GM23248 (cell line): ENCODE data around the gene RNF151. TPM values are rescaled to one million over a fixed set of nuclear protein-coding genes. Genes with fewer than 3 reads are reported as not detected.

Experiments
- DNase-seq: peaks from one replicate; pipeline ENCODE4 v3.0.0-alpha.2; 2015
- H2AFZ ChIP-seq: fragments of 200-600 bp; sonication (generic); 2 replicates; pipeline ENCODE4 v1.6.1; 2016; ENCODE audit warnings: antibody characterized with exemption
- H3F3A ChIP-seq: fragments of 200-600 bp; sonication (generic); 2 replicates; pipeline ENCODE4 v1.6.1; 2016; ENCODE audit warnings: mild to moderate bottlenecking, antibody characterized with exemption, mixed run types; ENCODE audit not compliant: insufficient read depth
- H3K27ac ChIP-seq: fragments of 200-600 bp; sonication (generic); 2 replicates; pipeline ENCODE4 v1.5.1; 2016; ENCODE audit warnings: mild to moderate bottlenecking
- H3K27me3 ChIP-seq: fragments of 200-600 bp; sonication (generic); replicated peaks from 2 replicates; pipeline ENCODE4 v1.6.1; 2016; ENCODE audit warnings: mild to moderate bottlenecking; ENCODE audit not compliant: insufficient read depth
- H3K36me3 ChIP-seq: fragments of 200-600 bp; sonication (generic); 2 replicates; pipeline ENCODE4 v1.6.1; 2016; ENCODE audit warnings: low read depth, mild to moderate bottlenecking
- H3K4me1 ChIP-seq: fragments of 200-600 bp; sonication (generic); 2 replicates; pipeline ENCODE4 v1.6.1; 2016; ENCODE audit warnings: mild to moderate bottlenecking; ENCODE audit not compliant: insufficient read depth
- H3K4me2 ChIP-seq: fragments of 200-600 bp; sonication (generic); one replicate; pipeline ENCODE4 v1.6.1; 2016; ENCODE audit warnings: mild to moderate bottlenecking; ENCODE audit not compliant: unreplicated experiment
- H3K4me3 ChIP-seq: fragments of 200-600 bp; sonication (generic); 2 replicates; pipeline ENCODE4 v1.5.1; 2016; ENCODE audit warnings: mild to moderate bottlenecking
- H3K79me2 ChIP-seq: fragments of 200-600 bp; sonication (generic); 2 replicates; pipeline ENCODE4 v1.6.1; 2016; ENCODE audit warnings: mild to moderate bottlenecking; ENCODE audit not compliant: insufficient read depth
- H3K9ac ChIP-seq: fragments of 200-600 bp; sonication (generic); 2 replicates; pipeline ENCODE4 v1.6.1; 2016; ENCODE audit warnings: mild to moderate bottlenecking
- H3K9me2 ChIP-seq: fragments of 200-600 bp; sonication (generic); 2 replicates; pipeline ENCODE4 v1.6.1; 2016; ENCODE audit warnings: mixed run types, mild to moderate bottlenecking, moderate library complexity; ENCODE audit not compliant: insufficient read depth
- H3K9me3 ChIP-seq: fragments of 200-600 bp; sonication (generic); one replicate; pipeline ENCODE4 v1.6.1; 2017; ENCODE audit warnings: low read depth
- H4K20me1 ChIP-seq: fragments of 200-600 bp; sonication (generic); 2 replicates; pipeline ENCODE4 v1.6.0; 2016; ENCODE audit not compliant: insufficient read depth
- EZH2 ChIP-seq: fragments of 200-600 bp; sonication (generic); IDR thresholded peaks from 2 replicates; pipeline ENCODE4 v1.6.1; 2018; ENCODE audit warnings: antibody characterized with exemption, mild to moderate bottlenecking; ENCODE audit not compliant: insufficient read depth, poor library complexity, severe bottlenecking
- EZH2phosphoT487 ChIP-seq: fragments of 200-600 bp; sonication (generic); IDR thresholded peaks from 2 replicates; pipeline ENCODE4 v1.6.1; 2018; ENCODE audit warnings: antibody characterized with exemption, moderate library complexity, mild to moderate bottlenecking, low read depth; ENCODE audit not compliant: insufficient read depth
- WGBS, 2 experiments: methylation state at CpG; one replicate each; pipeline ENCODE4 v1.1.6; 2015 to 2017; ENCODE audit warnings: low lambda C conversion rate in 2 of 2, low coverage in 1 of 2; ENCODE audit errors: missing lambda C conversion rate in 2 of 2; 5-methylcytosine and 5-hydroxymethylcytosine counted together
- in situ Hi-C: fragments of 300-500 bp; cut with MboI; formaldehyde crosslinking; loops from 2 replicates; pipeline ENCODE4 v1.15.0; 2020
- polyA plus RNA-seq: library from polyadenylated mRNA; unstranded; fragments of >200 nt; fragmentation: Nextera tagmentation; extraction: Ambion mirVana; gene quantifications from 2 replicates; pipeline ENCODE4 v1.2.1, GENCODE V29; 2016
- total RNA-seq: library from RNA; depleted of rRNA; stranded (reverse); fragments of >200 nt; shearing (Covaris generic); gene quantifications from 2 replicates; pipeline ENCODE4 v1.2.3, GENCODE V29; 2014

The RNF151 gene
- total and polyA plus RNA-seq, 2 experiments from 2014 or later: 0.25 TPM; not detected in 1

GRCh38 chr16:1922357-1922756, 44.3 kb upstream of the RNF151 start:
- no peaks in the 10 kb centered on the region for H3K79me2 ChIP-seq
- no peaks in the 10 kb centered on the region for H3K9me3 ChIP-seq
- no peaks in the 10 kb centered on the region for H3K4me1 ChIP-seq
- H3K36me3 ChIP-seq: no peaks in the 10 kb centered on the region
- H4K20me1 ChIP-seq: no peaks in the 10 kb centered on the region
- no peaks in the 10 kb centered on the region for H3F3A ChIP-seq
- 68 to 72% methylated on average over 8 of the region's 8 CpGs for WGBS, 2 experiments
- no peak overlapping the region for H3K4me3 ChIP-seq
- H3K27me3 ChIP-seq: peaks cover 50% of the 10 kb centered on the region
- H2AFZ ChIP-seq: no peak overlapping the region
- DNase-seq: no peak
- H3K4me2 ChIP-seq: no peak overlapping the region
- H3K9ac ChIP-seq: no peak overlapping the region
- in situ Hi-C loops: no loop called here
- H3K27ac ChIP-seq: no peak overlapping the region
- H3K9me2 ChIP-seq: no peaks in the 10 kb centered on the region
- TF ChIP-seq EZH2phosphoT487 (no peak), EZH2 (no peak)

- Histone ChIP-seq H3K27ac (no peak overlapping the region), H3K4me2 (no peak overlapping the region), H2AFZ (peak overlapping the region; percentile 66; the same call in 1 of the 2 replicates), H3K4me3 (no peak overlapping the region), H3K9ac (no peak overlapping the region), H3F3A (no peaks in the 10 kb centered on the region), H3K9me2 (no peaks in the 10 kb centered on the region), H3K36me3 (no peaks in the 10 kb centered on the region), H3K9me3 (no peaks in the 10 kb centered on the region), H3K4me1 (no peaks in the 10 kb centered on the region), H4K20me1 (no peaks in the 10 kb centered on the region), H3K79me2 (no peaks in the 10 kb centered on the region), H3K27me3 (peaks cover 46% of the 10 kb centered on the region)
- DNase-seq: peak; percentile 70
- in situ Hi-C loops: no loop called here
- WGBS, 2 experiments: 12 to 13% methylated on average over 19 to 24 of the region's 24 CpGs
- TF ChIP-seq EZH2phosphoT487 (no peak), EZH2 (no peak)
These were observed 43.2 kb upstream of the RNF151 start for GRCh38 chr16:1923299-1924034.

GRCh38 chr16:1924095-1924494, 42.6 kb upstream of the RNF151 start:
- Histone ChIP-seq H3K4me1 (no peaks in the 10 kb centered on the region), H3F3A (no peaks in the 10 kb centered on the region), H3K9ac (no peak overlapping the region), H3K9me2 (no peaks in the 10 kb centered on the region), H2AFZ (no peak overlapping the region), H3K4me3 (no peak overlapping the region), H3K27ac (no peak overlapping the region), H3K4me2 (no peak overlapping the region), H4K20me1 (no peaks in the 10 kb centered on the region), H3K9me3 (no peaks in the 10 kb centered on the region), H3K27me3 (peaks cover 39% of the 10 kb centered on the region), H3K36me3 (no peaks in the 10 kb centered on the region), H3K79me2 (no peaks in the 10 kb centered on the region)
- TF ChIP-seq EZH2 (no peak), EZH2phosphoT487 (no peak)
- no peak for DNase-seq
- in situ Hi-C loops: no loop called here
- WGBS, 2 experiments: 72 to 85% methylated on average over 5 of the region's 5 CpGs

- no peak overlapping the region for H3K27ac ChIP-seq
- 54 to 59% methylated on average over 5 to 11 of the region's 11 CpGs for WGBS, 2 experiments
- no peaks in the 10 kb centered on the region for H3K9me2 ChIP-seq
- H3F3A ChIP-seq: no peaks in the 10 kb centered on the region
- no peaks in the 10 kb centered on the region for H3K79me2 ChIP-seq
- DNase-seq: no peak
- H3K36me3 ChIP-seq: no peaks in the 10 kb centered on the region
- no peaks in the 10 kb centered on the region for H4K20me1 ChIP-seq
- no peak overlapping the region for H2AFZ ChIP-seq
- peaks cover 25% of the 10 kb centered on the region for H3K27me3 ChIP-seq
- H3K9me3 ChIP-seq: no peaks in the 10 kb centered on the region
- H3K9ac ChIP-seq: no peak overlapping the region
- H3K4me2 ChIP-seq: no peak overlapping the region
- TF ChIP-seq EZH2phosphoT487: no peak
- TF ChIP-seq EZH2: no peak
- no peaks in the 10 kb centered on the region for H3K4me1 ChIP-seq
- in situ Hi-C loops: no loop called here
- H3K4me3 ChIP-seq: no peak overlapping the region
These were observed 40.4 kb upstream of the RNF151 start for GRCh38 chr16:1926271-1926670.
